Dendritic cell treated with granulocyte-macrophage colony-stimulating factor and Interleukin-4, amounts not matched to agents 40 ng/mL and 50 ng/mL, for 4 days (primary cell): ENCODE results near the gene SLCO3A1.

Source experiments
- H3K27ac Mint-ChIP-seq: one replicate; pipeline ENCODE4 v1.8.0; 2022; ENCODE audit warnings: mild to moderate bottlenecking, mixed read lengths
- H3K27me3 Mint-ChIP-seq: one replicate; pipeline ENCODE4 v1.8.0; 2022; ENCODE audit warnings: mild to moderate bottlenecking, mixed read lengths
- H3K36me3 Mint-ChIP-seq: one replicate; pipeline ENCODE4 v1.8.0; 2022; ENCODE audit warnings: low read depth, mixed read lengths
- H3K4me1 Mint-ChIP-seq: one replicate; pipeline ENCODE4 v1.8.0; 2022; ENCODE audit warnings: low read depth, mixed read lengths
- H3K4me3 Mint-ChIP-seq: one replicate; pipeline ENCODE4 v1.8.0; 2022; ENCODE audit warnings: mild to moderate bottlenecking, moderate library complexity, mixed read lengths
- H3K9me3 Mint-ChIP-seq: one replicate; pipeline ENCODE4 v1.8.0; 2022; ENCODE audit warnings: mixed read lengths
- intact Hi-C: fragments of 100-400 bp; cut with micrococcal nuclease; formaldehyde crosslinking; loops from one replicate; pipeline ENCODE4 v1.15.0; 2022

SLCO3A1 gene

GRCh38 chr15:92012881-92013280 lies 159.4 kb downstream of the SLCO3A1 start:
- no peak overlapping the region for H3K4me3 Mint-ChIP-seq
- H3K27ac Mint-ChIP-seq: no peak overlapping the region
- H3K4me1 Mint-ChIP-seq: peaks cover 69% of the 10 kb centered on the region
- peaks cover 13% of the 10 kb centered on the region for H3K36me3 Mint-ChIP-seq
- H3K9me3 Mint-ChIP-seq: no peaks in the 10 kb centered on the region
- intact Hi-C loops: no loop called here
- no peaks in the 10 kb centered on the region for H3K27me3 Mint-ChIP-seq

- no peaks in the 10 kb centered on the region for H3K9me3 Mint-ChIP-seq
- no peak overlapping the region for H3K27ac Mint-ChIP-seq
- intact Hi-C loops: no loop called here
- H3K4me3 Mint-ChIP-seq: no peak overlapping the region
- H3K36me3 Mint-ChIP-seq: peaks cover 13% of the 10 kb centered on the region
- peaks cover 71% of the 10 kb centered on the region for H3K4me1 Mint-ChIP-seq
- no peaks in the 10 kb centered on the region for H3K27me3 Mint-ChIP-seq
Observed at GRCh38 chr15:92014281-92015030, 160.9 kb downstream of the SLCO3A1 start.

- H3K4me3 Mint-ChIP-seq: no peak overlapping the region
- intact Hi-C loops: no loop called here
- H3K27me3 Mint-ChIP-seq: no peaks in the 10 kb centered on the region
- peaks cover 11% of the 10 kb centered on the region for H3K36me3 Mint-ChIP-seq
- no peaks in the 10 kb centered on the region for H3K9me3 Mint-ChIP-seq
- no peak overlapping the region for H3K27ac Mint-ChIP-seq
- peaks cover 70% of the 10 kb centered on the region for H3K4me1 Mint-ChIP-seq
Observed at GRCh38 chr15:92017882-92018534, 164.5 kb downstream of the SLCO3A1 start.

GRCh38 chr15:92018535-92019239 lies 165.2 kb downstream of the SLCO3A1 start:
- Mint-ChIP-seq H3K9me3 (no peaks in the 10 kb centered on the region), H3K27me3 (no peaks in the 10 kb centered on the region), H3K27ac (no peak overlapping the region), H3K4me3 (no peak overlapping the region), H3K4me1 (peaks cover 69% of the 10 kb centered on the region), H3K36me3 (peaks cover 11% of the 10 kb centered on the region)
- intact Hi-C loops: no loop called here

GRCh38 chr15:92019706-92020105 lies 166.2 kb downstream of the SLCO3A1 start:
- Mint-ChIP-seq H3K36me3 (peaks cover 11% of the 10 kb centered on the region), H3K27ac (no peak overlapping the region), H3K9me3 (no peaks in the 10 kb centered on the region), H3K27me3 (no peaks in the 10 kb centered on the region), H3K4me3 (no peak overlapping the region), H3K4me1 (peaks cover 58% of the 10 kb centered on the region)
- intact Hi-C loops: no loop called here

GRCh38 chr15:92020207-92020606 lies 166.7 kb downstream of the SLCO3A1 start:
- intact Hi-C loops: no loop called here
- Mint-ChIP-seq H3K27ac (no peak overlapping the region), H3K4me1 (peaks cover 55% of the 10 kb centered on the region), H3K9me3 (no peaks in the 10 kb centered on the region), H3K4me3 (no peak overlapping the region), H3K27me3 (no peaks in the 10 kb centered on the region), H3K36me3 (peaks cover 11% of the 10 kb centered on the region)

- no peaks in the 10 kb centered on the region for H3K9me3 Mint-ChIP-seq
Observed at GRCh38 chr15:92020804-92021203, 167.3 kb downstream of the SLCO3A1 start.

GRCh38 chr15:92021792-92022191 lies 168.3 kb downstream of the SLCO3A1 start:
- no peaks in the 10 kb centered on the region for H3K9me3 Mint-ChIP-seq
- H3K4me3 Mint-ChIP-seq: no peak overlapping the region
- no peak overlapping the region for H3K27ac Mint-ChIP-seq
- peaks cover 49% of the 10 kb centered on the region for H3K4me1 Mint-ChIP-seq
- no peaks in the 10 kb centered on the region for H3K27me3 Mint-ChIP-seq
- intact Hi-C loops: no loop called here
- peaks cover 4% of the 10 kb centered on the region for H3K36me3 Mint-ChIP-seq

More at GRCh38 chr15:92020804-92021203, 167.3 kb downstream of the SLCO3A1 start:
- intact Hi-C loops: no loop called here
- Mint-ChIP-seq H3K27me3 (no peaks in the 10 kb centered on the region), H3K4me3 (no peak overlapping the region), H3K27ac (no peak overlapping the region), H3K4me1 (peaks cover 53% of the 10 kb centered on the region), H3K36me3 (peaks cover 11% of the 10 kb centered on the region)

- H3K36me3 Mint-ChIP-seq: peaks cover 11% of the 10 kb centered on the region
- intact Hi-C loops: no loop called here
- H3K9me3 Mint-ChIP-seq: no peaks in the 10 kb centered on the region
- H3K4me3 Mint-ChIP-seq: no peak overlapping the region
- no peak overlapping the region for H3K27ac Mint-ChIP-seq
- peaks cover 28% of the 10 kb centered on the region for H3K4me1 Mint-ChIP-seq
- H3K27me3 Mint-ChIP-seq: no peaks in the 10 kb centered on the region
Observed at GRCh38 chr15:92023965-92024364, 170.5 kb downstream of the SLCO3A1 start.

- Mint-ChIP-seq H3K27me3 (no peaks in the 10 kb centered on the region), H3K4me1 (peaks cover 13% of the 10 kb centered on the region), H3K4me3 (no peak overlapping the region), H3K36me3 (peaks cover 11% of the 10 kb centered on the region), H3K9me3 (no peaks in the 10 kb centered on the region), H3K27ac (no peak overlapping the region)
- intact Hi-C loops: no loop called here
Observed at GRCh38 chr15:92025706-92026270, 172.3 kb downstream of the SLCO3A1 start.

GRCh38 chr15:92028389-92028724 lies 174.8 kb downstream of the SLCO3A1 start:
- no peak overlapping the region for H3K4me3 Mint-ChIP-seq

GRCh38 chr15:92029767-92030166 lies 176.3 kb downstream of the SLCO3A1 start:
- intact Hi-C loops: no loop called here
- Mint-ChIP-seq H3K9me3 (no peaks in the 10 kb centered on the region), H3K4me1 (peaks cover 45% of the 10 kb centered on the region), H3K27ac (no peak overlapping the region), H3K36me3 (peaks cover 7% of the 10 kb centered on the region), H3K27me3 (no peaks in the 10 kb centered on the region), H3K4me3 (no peak overlapping the region)

More at GRCh38 chr15:92028389-92028724, 174.8 kb downstream of the SLCO3A1 start:
- H3K4me1 Mint-ChIP-seq: peaks cover 31% of the 10 kb centered on the region
- no peak overlapping the region for H3K27ac Mint-ChIP-seq
- peaks cover 7% of the 10 kb centered on the region for H3K36me3 Mint-ChIP-seq
- intact Hi-C loops: no loop called here
- H3K9me3 Mint-ChIP-seq: no peaks in the 10 kb centered on the region
- H3K27me3 Mint-ChIP-seq: no peaks in the 10 kb centered on the region

- Mint-ChIP-seq H3K27me3 (no peaks in the 10 kb centered on the region), H3K36me3 (no peaks in the 10 kb centered on the region), H3K4me1 (peaks cover 48% of the 10 kb centered on the region), H3K27ac (no peak overlapping the region), H3K4me3 (no peak overlapping the region), H3K9me3 (no peaks in the 10 kb centered on the region)
- intact Hi-C loops: no loop called here
Observed at GRCh38 chr15:92033314-92033713, 179.8 kb downstream of the SLCO3A1 start.

- Mint-ChIP-seq H3K4me3 (no peak overlapping the region), H3K9me3 (no peaks in the 10 kb centered on the region), H3K27ac (no peak overlapping the region), H3K27me3 (no peaks in the 10 kb centered on the region), H3K4me1 (peaks cover 48% of the 10 kb centered on the region), H3K36me3 (no peaks in the 10 kb centered on the region)
- intact Hi-C loops: no loop called here
Observed at GRCh38 chr15:92033723-92034122, 180.2 kb downstream of the SLCO3A1 start.
